OCI-LY7 (cell line): Measurements from ENCODE around the gene SH3PXD2A. TPM values are rescaled to one million over a fixed set of nuclear protein-coding genes. Genes with fewer than 3 reads are reported as not detected.

Experiments used
- BruUV-seq: library from RNA; stranded (reverse); fragments of 400-500 nt; replicated peaks from 2 replicates; lab custom pipeline; 2021; lab: Mats Ljungman, UMichigan
- CTCF ChIA-PET: fragments of 300-600 bp; sonication (Branson Sonifier 250); formaldehyde crosslinking; loops from one replicate; lab custom pipeline; 2022; ENCODE audit warnings: antibody characterized with exemption; ENCODE audit not compliant: unreplicated experiment; lab: Charles Lee
- POLR2A ChIA-PET: fragments of 300-600 bp; sonication (Branson Sonifier 250); formaldehyde crosslinking; loops from one replicate; lab custom pipeline; 2022; ENCODE audit warnings: antibody characterized with exemption; lab: Charles Lee
- DNase-seq: peaks from one replicate; pipeline ENCODE4 v3.0.0-alpha.2; 2015; ENCODE audit warnings: low spot score
- H2AFZ ChIP-seq: fragments of 200-600 bp; sonication (generic), shearing (Covaris generic); 2 replicates; pipeline ENCODE4 v1.6.1; 2014; ENCODE audit warnings: mild to moderate bottlenecking, antibody characterized with exemption, low read length, moderate library complexity
- H3K27ac ChIP-seq: fragments of 200-600 bp; sonication (generic); 2 replicates; pipeline ENCODE4 v1.5.1; 2014; ENCODE audit warnings: mixed run types, low read depth, mild to moderate bottlenecking, moderate library complexity, low read length, inconsistent platforms; ENCODE audit not compliant: poor library complexity, severe bottlenecking
- H3K36me3 ChIP-seq: fragments of 200-600 bp; sonication (generic); 2 replicates; pipeline ENCODE4 v1.6.1; 2014; ENCODE audit warnings: mild to moderate bottlenecking, antibody characterized with exemption, low read length, moderate library complexity, mixed read lengths; ENCODE audit not compliant: insufficient read depth
- H3K4me1 ChIP-seq: fragments of 200-600 bp; sonication (generic); 2 replicates; pipeline ENCODE4 v1.5.1; 2014; ENCODE audit warnings: mild to moderate bottlenecking, low read length; ENCODE audit not compliant: insufficient read depth, poor library complexity, severe bottlenecking
- H3K4me2 ChIP-seq: fragments of 200-600 bp; sonication (generic); 2 replicates; pipeline ENCODE4 v1.6.1; 2014; ENCODE audit warnings: mild to moderate bottlenecking, low read length
- H3K4me3 ChIP-seq: fragments of 200-600 bp; sonication (generic); 2 replicates; pipeline ENCODE4 v1.5.1; 2014; ENCODE audit warnings: mild to moderate bottlenecking, low read depth, low read length; ENCODE audit not compliant: poor library complexity, severe bottlenecking
- H3K79me2 ChIP-seq: fragments of 200-600 bp; sonication (generic); 2 replicates; pipeline ENCODE4 v1.6.1; 2016; ENCODE audit warnings: low read depth, mild to moderate bottlenecking, low read length, moderate library complexity, mixed read lengths; ENCODE audit not compliant: insufficient read depth
- H3K9me2 ChIP-seq: fragments of 200-600 bp; sonication (generic); 2 replicates; pipeline ENCODE4 v1.6.1; 2016; ENCODE audit warnings: mild to moderate bottlenecking, low read length, mixed read lengths; ENCODE audit not compliant: insufficient read depth
- H3K9me3 ChIP-seq: fragments of 200-600 bp; sonication (generic); 2 replicates; pipeline ENCODE4 v1.6.1; 2014; ENCODE audit warnings: mild to moderate bottlenecking, mixed run types, low read length, mixed read lengths
- H4K20me1 ChIP-seq: fragments of 200-600 bp; sonication (generic); 2 replicates; pipeline ENCODE4 v1.6.1; 2014; ENCODE audit warnings: mild to moderate bottlenecking, antibody characterized with exemption, low read length, moderate library complexity, mixed read lengths; ENCODE audit not compliant: insufficient read depth
- CTCF ChIP-seq: fragments of 200-600 bp; sonication (generic); conservative IDR thresholded peaks from 2 replicates; pipeline ENCODE4 v1.5.1; 2014; ENCODE audit warnings: mild to moderate bottlenecking, antibody characterized with exemption, low read length, moderate library complexity, mixed read lengths
- EZH2phosphoT487 ChIP-seq: fragments of 200-600 bp; sonication (generic); IDR thresholded peaks from 2 replicates; pipeline ENCODE4 v1.6.1; 2018; ENCODE audit warnings: low read depth, borderline replicate concordance, mild to moderate bottlenecking, mixed run types, antibody characterized with exemption, low read length, moderate library complexity, mixed read lengths
- intact Hi-C: fragments of 100-400 bp; cut with micrococcal nuclease; formaldehyde crosslinking; loops from one replicate; pipeline ENCODE4 v1.10.0; 2022; ENCODE audit not compliant: unreplicated experiment
- total RNA-seq, 2 experiments: library from RNA; depleted of rRNA in 1 of 2; stranded (reverse); fragments of >200 nt in 1 of 2; shearing (Covaris generic) in 1 of 2; gene quantifications; 2 replicates each; pipeline ENCODE4 v1.2.3, GENCODE V29; 2014 to 2022

SH3PXD2A gene
- total RNA-seq, 2 experiments from 2014 or later, result 0.85 to 5.9 TPM

- intact Hi-C loops, result no loop called here
- Histone ChIP-seq H3K9me2 (no peaks in the 10 kb centered on the region), H3K4me1 (no peaks in the 10 kb centered on the region), H3K27ac (no peak overlapping the region), H2AFZ (no peak overlapping the region), H3K4me2 (no peak overlapping the region), H3K4me3 (no peak overlapping the region), H4K20me1 (no peaks in the 10 kb centered on the region), H3K79me2 (no peaks in the 10 kb centered on the region), H3K36me3 (no peaks in the 10 kb centered on the region), H3K9me3 (no peaks in the 10 kb centered on the region)
- TF ChIP-seq CTCF, result no peak
- TF ChIP-seq EZH2phosphoT487, result no peak
- ChIA-PET CTCF (no interaction called here), POLR2A (no interaction called here)
- no peak for DNase-seq
- BruUV-seq, result no TSS peak
These were observed 147.3 kb downstream of the SH3PXD2A start for GRCh38 chr10:103707956-103708626.

GRCh38 chr10:103706762-103707161 lies 148.6 kb downstream of the SH3PXD2A start:
- H3K36me3 ChIP-seq, result no peaks in the 10 kb centered on the region
- H3K4me1 ChIP-seq, result no peaks in the 10 kb centered on the region
- no peak for TF ChIP-seq EZH2phosphoT487
- TF ChIP-seq CTCF, result no peak
- no peak overlapping the region for H2AFZ ChIP-seq
- no peak overlapping the region for H3K4me2 ChIP-seq
- POLR2A ChIA-PET, result no interaction called here
- no peaks in the 10 kb centered on the region for H3K9me3 ChIP-seq
- H3K4me3 ChIP-seq, result no peak overlapping the region
- H3K27ac ChIP-seq, result no peak overlapping the region
- CTCF ChIA-PET, result interaction anchor here (0.5 kb wide), 1 partner anchor 216 kb away, joined by 3 read pairs; no protein-coding TSS in a partner anchor
- H3K79me2 ChIP-seq, result no peaks in the 10 kb centered on the region
- no peak for DNase-seq
- intact Hi-C loops, result no loop called here
- H3K9me2 ChIP-seq, result no peaks in the 10 kb centered on the region
- BruUV-seq, result no TSS peak
- no peaks in the 10 kb centered on the region for H4K20me1 ChIP-seq

GRCh38 chr10:103706047-103706446 lies 149.3 kb downstream of the SH3PXD2A start:
- H3K4me2 ChIP-seq, result no peak overlapping the region
- no peaks in the 10 kb centered on the region for H3K9me3 ChIP-seq
- CTCF ChIA-PET, result interaction anchor here (0.5 kb wide), 1 partner anchor 216 kb away, joined by 3 read pairs; no protein-coding TSS in a partner anchor
- no peaks in the 10 kb centered on the region for H3K79me2 ChIP-seq
- DNase-seq, result no peak
- no peak overlapping the region for H2AFZ ChIP-seq
- no peaks in the 10 kb centered on the region for H3K9me2 ChIP-seq
- H3K4me1 ChIP-seq, result no peaks in the 10 kb centered on the region
- POLR2A ChIA-PET, result interaction anchor here (0.7 kb wide), 1 partner anchor 1474 kb away, joined by 3 read pairs; no protein-coding TSS in a partner anchor
- H3K36me3 ChIP-seq, result no peaks in the 10 kb centered on the region
- TF ChIP-seq CTCF (no peak), EZH2phosphoT487 (no peak)
- intact Hi-C loops, result no loop called here
- H4K20me1 ChIP-seq, result no peaks in the 10 kb centered on the region
- no peak overlapping the region for H3K4me3 ChIP-seq
- BruUV-seq, result no TSS peak
- no peak overlapping the region for H3K27ac ChIP-seq
